Upper lobe of right lung (tissue), 1 donor: ENCODE results near the gene AXL. TPM values are rescaled to one million over a fixed set of nuclear protein-coding genes. Genes with fewer than 3 reads are reported as not detected.

Source experiments
- ATAC-seq: fragments of 200-7000 bp; cut with Tn5 transposase; one replicate; pipeline ENCODE4 v1.9.1; 2020; ENCODE audit warnings: mild to moderate bottlenecking, moderate library complexity
- DNase-seq: peaks from one replicate; pipeline ENCODE4 v3.0.0-alpha.2; 2020
- H3K27ac ChIP-seq: fragments of 200-600 bp; one replicate; pipeline ENCODE4 v1.8.0; 2022
- H3K27me3 ChIP-seq: fragments of 200-600 bp; one replicate; pipeline ENCODE4 v1.8.0; 2022; ENCODE audit warnings: mild to moderate bottlenecking
- H3K36me3 ChIP-seq: fragments of 200-600 bp; one replicate; pipeline ENCODE4 v1.8.0; 2022
- H3K4me1 ChIP-seq: fragments of 200-600 bp; one replicate; pipeline ENCODE4 v1.8.0; 2022
- H3K4me3 ChIP-seq: fragments of 200-600 bp; one replicate; pipeline ENCODE4 v1.8.0; 2022; ENCODE audit warnings: mild to moderate bottlenecking
- H3K9me3 ChIP-seq: fragments of 200-600 bp; one replicate; pipeline ENCODE4 v1.8.0; 2022
- CTCF ChIP-seq: fragments of 200-600 bp; IDR thresholded peaks from one replicate; pipeline ENCODE4 v1.8.0; 2022; ENCODE audit warnings: antibody characterized with exemption
- intact Hi-C: fragments of 100-400 bp; cut with DNase I; formaldehyde crosslinking; loops from one replicate; pipeline ENCODE4 v1.11.0; 2022
- total RNA-seq: library from RNA; stranded (reverse); fragmentation: NEBNext Ultra II Directional; extraction: Animal tissue kit (Norgen Biotek cat#: 25700); gene quantifications from one replicate; pipeline ENCODE4 v1.2.1, GENCODE V29; 2021
- donor health status: DM: no; HTN: yes; CAD: no; lungs with severe emphysema.

Gene AXL
- total RNA-seq, 1 donor from 2014 or later, result 59.1 TPM

- DNase-seq (no peak), ATAC-seq (no peak)
- TF ChIP-seq CTCF, result no peak
- Histone ChIP-seq H3K27me3 (no peaks in the 10 kb centered on the region), H3K4me1 (peaks cover 53% of the 10 kb centered on the region), H3K36me3 (peaks cover 76% of the 10 kb centered on the region), H3K27ac (peak overlapping the region; percentile 82), H3K9me3 (no peaks in the 10 kb centered on the region), H3K4me3 (no peak overlapping the region)
- intact Hi-C loops, result no loop called here
Observed at GRCh38 chr19:41296433-41296871, 77.4 kb downstream of the AXL start.

DNA sequence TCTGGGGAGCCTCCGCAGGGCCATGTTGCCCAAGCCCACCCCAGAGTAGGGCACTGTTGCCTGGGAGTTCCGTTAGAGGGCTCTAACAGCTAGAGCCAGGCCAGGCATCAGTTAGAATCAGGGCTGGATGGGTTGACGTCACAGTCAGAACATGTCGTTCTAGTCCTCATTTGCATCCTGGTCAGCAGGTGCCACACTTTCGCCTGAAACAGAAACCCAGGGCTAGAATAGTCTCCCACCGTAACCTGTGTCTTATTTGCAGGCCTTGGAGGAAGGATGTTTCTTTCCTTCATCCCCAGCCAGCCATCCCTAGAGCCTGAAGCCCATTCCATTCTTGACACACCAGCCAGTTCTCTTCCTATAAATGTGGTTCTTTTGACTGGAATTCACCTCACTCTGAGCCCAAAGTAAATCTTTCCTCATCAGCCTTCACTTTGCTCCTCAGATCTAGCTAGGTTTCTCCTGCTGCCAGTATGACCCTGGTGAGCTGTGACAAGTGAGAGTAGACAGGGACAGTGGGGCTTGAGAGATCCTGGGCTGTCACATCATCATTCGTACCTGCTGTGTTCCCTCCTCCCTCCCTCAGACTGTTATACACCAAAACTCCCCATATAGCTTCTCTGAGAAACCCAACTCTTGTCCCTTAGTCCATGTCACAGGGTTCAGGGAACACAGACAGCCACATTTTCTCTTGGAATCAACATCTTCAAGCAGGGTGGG is 78.8 kb downstream of the AXL start:
- TF ChIP-seq CTCF, result no peak
- H3K27me3 ChIP-seq, result no peaks in the 10 kb centered on the region
- intact Hi-C loops, result no loop called here
- ATAC-seq (no peak), DNase-seq (no peak)
- H3K9me3 ChIP-seq, result no peaks in the 10 kb centered on the region
- peaks cover 53% of the 10 kb centered on the region for H3K4me1 ChIP-seq
- H3K4me3 ChIP-seq, result no peak overlapping the region
- peak overlapping the region; percentile 82 for H3K27ac ChIP-seq
- H3K36me3 ChIP-seq, result peaks cover 76% of the 10 kb centered on the region

DNA sequence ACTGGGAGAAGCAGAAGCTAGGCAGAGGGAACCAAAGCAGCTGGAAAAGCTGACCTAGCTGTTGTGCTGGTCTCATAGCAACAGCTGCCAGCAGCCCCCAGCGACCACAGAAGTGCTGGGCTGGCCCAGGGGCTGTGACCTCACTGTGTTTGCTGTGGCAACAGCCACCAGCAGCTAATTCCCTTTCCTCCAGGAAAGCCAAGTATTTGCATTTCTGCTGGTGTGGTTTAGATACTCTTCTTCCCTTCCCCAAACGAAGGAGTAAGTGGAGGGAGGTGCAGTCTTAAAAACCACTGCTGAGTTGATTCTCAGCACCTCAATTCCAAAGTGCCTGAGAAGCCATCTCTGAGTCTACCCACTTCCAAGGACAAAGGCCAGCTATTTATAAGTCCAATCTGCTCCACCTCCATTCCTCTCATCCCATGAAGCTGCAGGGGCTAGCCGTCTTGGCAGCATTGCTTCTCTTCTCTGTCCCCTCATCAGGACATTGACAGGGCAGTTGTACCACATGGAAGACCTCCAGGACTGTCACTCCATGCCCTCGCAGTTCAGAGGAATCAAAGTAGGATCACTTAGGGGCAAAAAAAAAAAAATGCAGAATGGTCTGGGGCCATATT is 79.4 kb downstream of the AXL start:
- Histone ChIP-seq H3K4me3 (no peak overlapping the region), H3K4me1 (peaks cover 53% of the 10 kb centered on the region), H3K36me3 (peaks cover 76% of the 10 kb centered on the region), H3K27ac (peak overlapping the region; percentile 82), H3K27me3 (no peaks in the 10 kb centered on the region), H3K9me3 (no peaks in the 10 kb centered on the region)
- TF ChIP-seq CTCF, result no peak
- intact Hi-C loops, result no loop called here
- ATAC-seq (peak; percentile 84), DNase-seq (peak; percentile 88)

DNA sequence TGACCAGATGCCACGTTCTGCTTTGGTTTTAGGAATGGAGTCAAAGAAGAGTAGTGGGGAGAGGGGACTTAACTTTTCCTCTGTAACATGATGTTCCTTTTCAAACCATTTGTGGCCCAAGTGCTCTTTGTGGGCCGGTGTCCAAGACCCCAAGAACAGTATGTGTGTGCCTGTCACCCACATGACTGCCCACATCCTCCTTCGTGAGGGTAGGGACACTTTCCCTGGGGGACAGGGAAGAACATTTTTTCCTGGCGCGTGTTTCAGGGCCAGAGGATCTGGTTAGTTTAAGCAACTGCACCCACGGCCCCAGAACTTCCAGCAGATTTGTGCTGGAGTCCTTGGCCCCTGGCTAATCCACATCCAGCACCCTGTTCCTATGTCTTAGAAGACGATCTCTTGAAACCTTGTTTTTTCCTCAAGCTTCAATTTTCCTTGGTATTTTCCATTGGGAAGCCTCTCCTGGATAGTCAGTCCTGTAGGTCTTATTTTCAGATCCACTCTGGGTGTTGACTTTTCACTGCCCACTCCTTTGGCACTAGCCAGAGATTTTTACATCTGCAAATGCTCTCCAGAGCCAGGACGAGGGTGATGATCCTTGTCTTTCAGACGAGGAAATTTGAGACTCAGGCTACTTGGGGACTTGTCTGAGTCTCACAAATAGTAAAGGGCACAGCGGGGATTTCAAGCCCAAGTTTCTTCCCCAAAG is 80.2 kb downstream of the AXL start:
- H3K4me1 ChIP-seq, result peaks cover 53% of the 10 kb centered on the region
- H3K27ac ChIP-seq, result peak overlapping the region; percentile 82
- TF ChIP-seq CTCF, result no peak
- intact Hi-C loops, result no loop called here
- no peak overlapping the region for H3K4me3 ChIP-seq
- DNase-seq (no peak), ATAC-seq (peak; percentile 51)
- no peaks in the 10 kb centered on the region for H3K27me3 ChIP-seq
- peaks cover 76% of the 10 kb centered on the region for H3K36me3 ChIP-seq
- no peaks in the 10 kb centered on the region for H3K9me3 ChIP-seq

- no peaks in the 10 kb centered on the region for H3K27me3 ChIP-seq
- H3K4me3 ChIP-seq, result no peak overlapping the region
- H3K27ac ChIP-seq, result peak overlapping the region; percentile 82
- ATAC-seq (peak; percentile 11), DNase-seq (no peak)
- H3K4me1 ChIP-seq, result peaks cover 56% of the 10 kb centered on the region
- intact Hi-C loops, result no loop called here
- H3K36me3 ChIP-seq, result peaks cover 76% of the 10 kb centered on the region
- no peaks in the 10 kb centered on the region for H3K9me3 ChIP-seq
- no peak for TF ChIP-seq CTCF
Observed at GRCh38 chr19:41299755-41300089, 80.7 kb downstream of the AXL start.
